Type B pancreatic cell (in vitro differentiated cells): ENCODE results near the gene AIG1. TPM values are rescaled to one million over a fixed set of nuclear protein-coding genes. Genes with fewer than 3 reads are reported as not detected.

ENCODE experiments used
- DNase-seq: peaks from one replicate; pipeline ENCODE4 v3.0.0; 2021; ENCODE audit warnings: mixed read lengths; ENCODE audit not compliant: unreplicated experiment; ENCODE audit errors: extremely low spot score
- H3K27ac Mint-ChIP-seq: 2 replicates; pipeline ENCODE4 v1.8.0; 2021; ENCODE audit warnings: mild to moderate bottlenecking, mixed read lengths
- H3K27me3 Mint-ChIP-seq: 2 replicates; pipeline ENCODE4 v1.8.0; 2021; ENCODE audit warnings: mixed read lengths
- H3K36me3 Mint-ChIP-seq: 2 replicates; pipeline ENCODE4 v1.8.0; 2021; ENCODE audit warnings: mixed read lengths
- H3K4me1 Mint-ChIP-seq: one replicate; pipeline ENCODE4 v1.8.0; 2021; ENCODE audit warnings: mixed read lengths; ENCODE audit not compliant: unreplicated experiment
- H3K4me3 Mint-ChIP-seq: 2 replicates; pipeline ENCODE4 v1.8.0; 2021; ENCODE audit warnings: mild to moderate bottlenecking, mixed read lengths
- H3K9me3 Mint-ChIP-seq: 2 replicates; pipeline ENCODE4 v1.8.0; 2021; ENCODE audit warnings: mixed read lengths
- total RNA-seq: library from RNA; stranded (reverse); gene quantifications from 2 replicates; pipeline ENCODE4 v1.2.1, GENCODE V29; 2021; ENCODE audit warnings: low replicate concordance
- TF ChIP-seq, protein P1 (sequence below): fragments of 200-600 bp; sonication (generic); conservative IDR thresholded peaks from 2 replicates; pipeline ENCODE4 v1.5.0; 2021; ENCODE audit warnings: antibody characterized with exemption, mild to moderate bottlenecking

Gene AIG1
- total RNA-seq, 1 donor from 2014 or later = 34.3 TPM

DNA sequence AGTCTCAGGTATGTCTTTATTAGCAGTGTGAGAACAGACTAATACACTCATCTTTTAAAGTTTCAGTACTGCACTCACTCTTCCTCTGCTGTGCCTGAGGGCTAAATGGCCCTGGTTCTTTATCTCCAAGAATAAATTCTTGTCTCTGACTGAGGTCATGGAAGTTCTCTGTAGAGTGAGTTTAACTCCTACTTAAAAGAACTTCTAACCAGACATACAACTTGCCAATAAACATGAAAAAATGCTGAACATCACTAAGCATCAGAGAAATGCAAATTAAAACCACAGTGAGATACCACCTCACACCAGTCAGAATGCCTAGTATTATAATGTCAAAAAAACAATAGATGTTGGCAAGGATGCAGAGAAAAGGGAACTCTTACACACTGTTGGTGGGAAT lies 316.2 kb downstream of the AIG1 start:
- Mint-ChIP-seq H3K27me3 (peaks cover 8% of the 10 kb centered on the region), H3K9me3 (no peaks in the 10 kb centered on the region), H3K36me3 (no peaks in the 10 kb centered on the region), H3K4me1 (no peaks in the 10 kb centered on the region), H3K4me3 (no peak overlapping the region), H3K27ac (no peak overlapping the region)
- DNase-seq = no peak
- TF ChIP-seq, protein P1, sequence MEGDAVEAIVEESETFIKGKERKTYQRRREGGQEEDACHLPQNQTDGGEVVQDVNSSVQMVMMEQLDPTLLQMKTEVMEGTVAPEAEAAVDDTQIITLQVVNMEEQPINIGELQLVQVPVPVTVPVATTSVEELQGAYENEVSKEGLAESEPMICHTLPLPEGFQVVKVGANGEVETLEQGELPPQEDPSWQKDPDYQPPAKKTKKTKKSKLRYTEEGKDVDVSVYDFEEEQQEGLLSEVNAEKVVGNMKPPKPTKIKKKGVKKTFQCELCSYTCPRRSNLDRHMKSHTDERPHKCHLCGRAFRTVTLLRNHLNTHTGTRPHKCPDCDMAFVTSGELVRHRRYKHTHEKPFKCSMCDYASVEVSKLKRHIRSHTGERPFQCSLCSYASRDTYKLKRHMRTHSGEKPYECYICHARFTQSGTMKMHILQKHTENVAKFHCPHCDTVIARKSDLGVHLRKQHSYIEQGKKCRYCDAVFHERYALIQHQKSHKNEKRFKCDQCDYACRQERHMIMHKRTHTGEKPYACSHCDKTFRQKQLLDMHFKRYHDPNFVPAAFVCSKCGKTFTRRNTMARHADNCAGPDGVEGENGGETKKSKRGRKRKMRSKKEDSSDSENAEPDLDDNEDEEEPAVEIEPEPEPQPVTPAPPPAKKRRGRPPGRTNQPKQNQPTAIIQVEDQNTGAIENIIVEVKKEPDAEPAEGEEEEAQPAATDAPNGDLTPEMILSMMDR = no peak

- Mint-ChIP-seq H3K27me3 (no peaks in the 10 kb centered on the region), H3K36me3 (no peaks in the 10 kb centered on the region), H3K4me3 (no peak overlapping the region), H3K9me3 (no peaks in the 10 kb centered on the region), H3K27ac (no peak overlapping the region), H3K4me1 (no peaks in the 10 kb centered on the region)
- no peak for DNase-seq
- TF ChIP-seq, protein P1 = no peak
Observed at GRCh38 chr6:143385636-143386035, 324.9 kb downstream of the AIG1 start.

DNA sequence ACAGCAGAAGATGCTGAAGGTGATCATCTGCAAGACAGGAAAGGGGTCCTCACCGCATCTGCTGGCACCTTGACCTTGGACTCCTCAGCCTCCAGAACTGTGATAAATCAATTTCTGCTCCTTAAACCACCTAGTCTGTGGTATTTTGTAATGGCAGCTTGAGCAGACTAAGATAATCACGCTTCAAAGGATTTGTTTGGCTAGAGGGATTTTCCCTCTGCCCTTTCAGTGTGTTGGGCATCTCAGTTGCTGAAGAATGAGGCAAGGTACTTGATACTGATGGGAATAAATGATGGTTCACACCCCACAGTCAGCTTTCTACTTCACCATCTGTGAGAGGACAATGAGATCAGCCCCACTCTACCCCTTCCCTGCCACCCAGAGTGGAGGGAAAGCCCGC lies 329.6 kb downstream of the AIG1 start:
- H3K27ac Mint-ChIP-seq = no peak overlapping the region
- H3K9me3 Mint-ChIP-seq = no peaks in the 10 kb centered on the region

More for the DNA sequence above, 329.6 kb downstream of the AIG1 start:
- TF ChIP-seq, protein P1 = no peak
- H3K4me1 Mint-ChIP-seq = no peaks in the 10 kb centered on the region
- no peaks in the 10 kb centered on the region for H3K36me3 Mint-ChIP-seq
- no peak for DNase-seq
- H3K4me3 Mint-ChIP-seq = no peak overlapping the region
- H3K27me3 Mint-ChIP-seq = no peaks in the 10 kb centered on the region

Other genes starting within 250 kb of the AIG1 start
- gene HIVEP2, start 115.7 kb upstream of the AIG1 start, total RNA-seq = 12.3 and 34.1 TPM in 2 replicates